Hepatocyte (in vitro differentiated cells): ENCODE results near the gene CARD8. TPM values are rescaled to one million over a fixed set of nuclear protein-coding genes. Genes with fewer than 3 reads are reported as not detected.

Experiments used
- DNase-seq: peaks from one replicate; pipeline ENCODE4 v3.0.0-alpha.2; 2016; ENCODE audit warnings: low spot score
- H2AFZ ChIP-seq: fragments of 200-600 bp; sonication (generic); 2 replicates; pipeline ENCODE4 v1.6.0; 2016; ENCODE audit warnings: antibody characterized with exemption, mild to moderate bottlenecking
- H3K27ac ChIP-seq: fragments of 200-600 bp; sonication (generic); 2 replicates; pipeline ENCODE4 v1.5.1; 2016; ENCODE audit warnings: mild to moderate bottlenecking
- H3K27me3 ChIP-seq: fragments of 200-600 bp; sonication (generic); 2 replicates; pipeline ENCODE4 v1.6.1; 2016
- H3K36me3 ChIP-seq: fragments of 200-600 bp; sonication (generic); replicated peaks from 2 replicates; pipeline ENCODE4 v1.5.1; 2016; ENCODE audit warnings: low read depth; ENCODE audit not compliant: insufficient read depth
- H3K4me1 ChIP-seq: fragments of 200-600 bp; sonication (generic); 2 replicates; pipeline ENCODE4 v1.5.1; 2016; ENCODE audit warnings: mild to moderate bottlenecking, moderate library complexity; ENCODE audit not compliant: insufficient read depth
- H3K4me2 ChIP-seq: fragments of 200-600 bp; sonication (generic); 2 replicates; pipeline ENCODE4 v1.6.0; 2016
- H3K4me3 ChIP-seq: fragments of 200-600 bp; sonication (generic); 2 replicates; pipeline ENCODE4 v1.5.1; 2016; ENCODE audit warnings: mild to moderate bottlenecking
- H3K79me2 ChIP-seq: fragments of 200-600 bp; sonication (generic); 2 replicates; pipeline ENCODE4 v1.6.0; 2017; ENCODE audit warnings: mild to moderate bottlenecking
- H3K9me2 ChIP-seq: fragments of 200-600 bp; sonication (generic); replicated peaks from 2 replicates; pipeline ENCODE4 v1.6.0; 2017; ENCODE audit warnings: mild to moderate bottlenecking; ENCODE audit not compliant: insufficient read depth
- H3K9me3 ChIP-seq: fragments of 200-600 bp; sonication (generic); 2 replicates; pipeline ENCODE4 v1.5.1; 2016; ENCODE audit warnings: low read depth, mild to moderate bottlenecking
- H4K20me1 ChIP-seq: fragments of 200-600 bp; sonication (generic); 2 replicates; pipeline ENCODE4 v1.6.0; 2016; ENCODE audit warnings: mild to moderate bottlenecking; ENCODE audit not compliant: insufficient read depth, poor library complexity, severe bottlenecking
- EZH2 ChIP-seq: fragments of 200-600 bp; sonication (generic); IDR thresholded peaks from 2 replicates; pipeline ENCODE4 v1.6.1; 2016; ENCODE audit warnings: antibody characterized with exemption, mild to moderate bottlenecking, borderline replicate concordance
- EZH2phosphoT487 ChIP-seq: fragments of 200-600 bp; sonication (generic); IDR thresholded peaks from one replicate; pipeline ENCODE4 v1.6.1; 2018; ENCODE audit warnings: antibody characterized with exemption, mild to moderate bottlenecking, low read depth, moderate library complexity; ENCODE audit not compliant: unreplicated experiment, severe bottlenecking
- WGBS: methylation state at CpG from one replicate; pipeline ENCODE4 v1.1.6; 2016; ENCODE audit warnings: low lambda C conversion rate; ENCODE audit errors: missing lambda C conversion rate; 5-methylcytosine and 5-hydroxymethylcytosine counted together
- polyA plus RNA-seq: library from polyadenylated mRNA; unstranded; fragments of >200 nt; fragmentation: Nextera tagmentation; extraction: Ambion mirVana; gene quantifications from 2 replicates; pipeline ENCODE4 v1.2.1, GENCODE V29; 2016
- total RNA-seq: library from RNA; depleted of rRNA; stranded (reverse); fragments of >200 nt; gene quantifications from 2 replicates; pipeline ENCODE4 v1.2.3, GENCODE V29; 2014
- TF ChIP-seq, protein P1 (sequence below): fragments of 200-600 bp; sonication (generic); IDR thresholded peaks from 2 replicates; pipeline ENCODE4 v1.5.1; 2016; ENCODE audit warnings: antibody characterized with exemption, mild to moderate bottlenecking; ENCODE audit not compliant: poor library complexity

CARD8 gene
- total and polyA plus RNA-seq, 2 experiments from 2014 or later, result 7.6 to 17.0 TPM

DNA sequence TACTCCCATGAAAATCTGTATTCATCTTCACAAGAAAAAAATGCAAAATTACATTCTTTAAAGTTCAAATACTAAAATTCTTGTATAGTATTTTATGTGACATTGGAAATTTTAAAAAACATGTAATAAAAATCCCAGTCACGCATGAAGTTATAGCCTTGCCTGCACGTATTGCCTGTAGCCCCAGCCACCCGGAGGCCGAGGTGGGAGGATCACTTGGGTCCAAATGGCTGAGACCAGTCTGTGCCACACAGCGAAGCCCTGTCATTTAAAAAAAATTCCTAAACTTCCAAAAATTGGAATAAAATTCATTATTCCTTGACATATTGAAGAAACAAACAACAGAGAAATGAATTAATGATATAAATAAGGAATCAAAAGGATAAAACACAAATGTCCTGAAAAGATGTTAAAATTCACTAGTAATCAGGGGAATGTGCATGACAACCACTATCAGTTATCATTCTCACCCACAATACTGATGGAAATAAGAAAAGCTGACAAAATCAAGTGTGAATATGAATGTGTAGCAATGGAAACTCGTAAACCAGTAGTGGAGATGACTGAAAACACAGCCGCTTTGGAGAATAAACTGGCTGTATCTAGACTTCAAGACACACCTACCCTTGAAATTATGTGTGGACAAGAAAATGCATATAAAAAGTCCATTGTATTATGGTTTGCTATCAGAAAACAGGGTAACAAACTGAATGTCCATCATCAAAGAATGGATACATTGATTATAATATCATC lies 7.5 kb downstream of the CARD8 start:
- no peak overlapping the region for H3K4me3 ChIP-seq
- TF ChIP-seq, protein P1, sequence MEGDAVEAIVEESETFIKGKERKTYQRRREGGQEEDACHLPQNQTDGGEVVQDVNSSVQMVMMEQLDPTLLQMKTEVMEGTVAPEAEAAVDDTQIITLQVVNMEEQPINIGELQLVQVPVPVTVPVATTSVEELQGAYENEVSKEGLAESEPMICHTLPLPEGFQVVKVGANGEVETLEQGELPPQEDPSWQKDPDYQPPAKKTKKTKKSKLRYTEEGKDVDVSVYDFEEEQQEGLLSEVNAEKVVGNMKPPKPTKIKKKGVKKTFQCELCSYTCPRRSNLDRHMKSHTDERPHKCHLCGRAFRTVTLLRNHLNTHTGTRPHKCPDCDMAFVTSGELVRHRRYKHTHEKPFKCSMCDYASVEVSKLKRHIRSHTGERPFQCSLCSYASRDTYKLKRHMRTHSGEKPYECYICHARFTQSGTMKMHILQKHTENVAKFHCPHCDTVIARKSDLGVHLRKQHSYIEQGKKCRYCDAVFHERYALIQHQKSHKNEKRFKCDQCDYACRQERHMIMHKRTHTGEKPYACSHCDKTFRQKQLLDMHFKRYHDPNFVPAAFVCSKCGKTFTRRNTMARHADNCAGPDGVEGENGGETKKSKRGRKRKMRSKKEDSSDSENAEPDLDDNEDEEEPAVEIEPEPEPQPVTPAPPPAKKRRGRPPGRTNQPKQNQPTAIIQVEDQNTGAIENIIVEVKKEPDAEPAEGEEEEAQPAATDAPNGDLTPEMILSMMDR, result no peak
- TF ChIP-seq EZH2phosphoT487 (no peak), EZH2 (no peak)

GRCh38 chr19:48247212-48247611 lies 8.5 kb downstream of the CARD8 start:
- WGBS, result 98% methylated on average over 3 of the region's 3 CpGs
- H3K79me2 ChIP-seq, result peaks cover 4% of the 10 kb centered on the region
- no peak overlapping the region for H2AFZ ChIP-seq
- no peaks in the 10 kb centered on the region for H3K36me3 ChIP-seq
- H3K9me3 ChIP-seq, result no peaks in the 10 kb centered on the region
- H3K4me1 ChIP-seq, result no peaks in the 10 kb centered on the region
- H3K27me3 ChIP-seq, result no peaks in the 10 kb centered on the region
- DNase-seq, result no peak
- H3K4me2 ChIP-seq, result no peak overlapping the region
- TF ChIP-seq EZH2 (no peak), EZH2phosphoT487 (no peak)
- TF ChIP-seq, protein P1, result no peak
- no peaks in the 10 kb centered on the region for H3K9me2 ChIP-seq
- H3K4me3 ChIP-seq, result no peak overlapping the region
- no peak overlapping the region for H3K27ac ChIP-seq
- no peaks in the 10 kb centered on the region for H4K20me1 ChIP-seq

More for the DNA sequence above, 7.5 kb downstream of the CARD8 start:
- H2AFZ ChIP-seq, result no peak overlapping the region
- H3K9me3 ChIP-seq, result no peaks in the 10 kb centered on the region
- H3K4me2 ChIP-seq, result no peak overlapping the region
- H3K4me1 ChIP-seq, result no peaks in the 10 kb centered on the region
- H3K36me3 ChIP-seq, result no peaks in the 10 kb centered on the region
- no peaks in the 10 kb centered on the region for H4K20me1 ChIP-seq
- H3K9me2 ChIP-seq, result no peaks in the 10 kb centered on the region
- 95% methylated on average over 7 of the region's 7 CpGs for WGBS
- H3K27me3 ChIP-seq, result no peaks in the 10 kb centered on the region
- H3K79me2 ChIP-seq, result peaks cover 13% of the 10 kb centered on the region
- DNase-seq, result no peak
- H3K27ac ChIP-seq, result no peak overlapping the region

- no peak overlapping the region for H2AFZ ChIP-seq
- no peaks in the 10 kb centered on the region for H4K20me1 ChIP-seq
- no peaks in the 10 kb centered on the region for H3K79me2 ChIP-seq
- H3K9me3 ChIP-seq, result no peaks in the 10 kb centered on the region
- WGBS, result 79% methylated on average over 5 of the region's 5 CpGs
- H3K27ac ChIP-seq, result no peak overlapping the region
- no peaks in the 10 kb centered on the region for H3K27me3 ChIP-seq
- no peaks in the 10 kb centered on the region for H3K4me1 ChIP-seq
- H3K4me2 ChIP-seq, result no peak overlapping the region
- H3K36me3 ChIP-seq, result no peaks in the 10 kb centered on the region
- no peak for DNase-seq
- H3K4me3 ChIP-seq, result no peak overlapping the region
- H3K9me2 ChIP-seq, result no peaks in the 10 kb centered on the region
- TF ChIP-seq EZH2phosphoT487 (no peak), EZH2 (no peak)
- TF ChIP-seq, protein P1, result no peak
These were observed 9.6 kb downstream of the CARD8 start for GRCh38 chr19:48246101-48246500.
